PFSK-1 (cell line): ENCODE measurements around the gene TRPT1.
A peak's percentile ranks its signal among the peaks of the same experiment; 100 is the strongest.

ENCODE experiments used
- FOXP2 ChIP-seq: optimal IDR thresholded peaks from 2 replicates; pipeline ENCODE3; 2011; ENCODE audit warnings: borderline replicate concordance, control low read depth, inconsistent platforms; ENCODE audit not compliant: insufficient read depth; ENCODE audit errors: extremely low read length, extremely low read depth
- POLR2AphosphoS5 ChIP-seq: IDR thresholded peaks from 2 replicates; pipeline ENCODE4 v1.6.1; 2012; ENCODE audit warnings: low read depth, mild to moderate bottlenecking, control low read depth, low read length, moderate library complexity
- SIN3A ChIP-seq: IDR thresholded peaks from 2 replicates; pipeline ENCODE4 v1.6.1; 2012; ENCODE audit warnings: mild to moderate bottlenecking, low read length, moderate library complexity, borderline replicate concordance; ENCODE audit not compliant: insufficient read depth
- TAF1 ChIP-seq: IDR thresholded peaks from 2 replicates; pipeline ENCODE4 v1.6.1; 2012; ENCODE audit warnings: low read length, control low read depth, borderline replicate concordance; ENCODE audit not compliant: insufficient read depth
- TF ChIP-seq, protein P1 (sequence below), 2 experiments: IDR thresholded peaks; 2 replicates each; pipeline versions ENCODE4 v1.6.1 to v1.8.0; 2011 to 2012; ENCODE audit warnings: low read depth in 2 of 2, low read length in 2 of 2, control low read depth in 1 of 2, inconsistent platforms in 1 of 2, mild to moderate bottlenecking in 1 of 2, moderate library complexity in 1 of 2; ENCODE audit not compliant: insufficient read depth in 1 of 2

DNA sequence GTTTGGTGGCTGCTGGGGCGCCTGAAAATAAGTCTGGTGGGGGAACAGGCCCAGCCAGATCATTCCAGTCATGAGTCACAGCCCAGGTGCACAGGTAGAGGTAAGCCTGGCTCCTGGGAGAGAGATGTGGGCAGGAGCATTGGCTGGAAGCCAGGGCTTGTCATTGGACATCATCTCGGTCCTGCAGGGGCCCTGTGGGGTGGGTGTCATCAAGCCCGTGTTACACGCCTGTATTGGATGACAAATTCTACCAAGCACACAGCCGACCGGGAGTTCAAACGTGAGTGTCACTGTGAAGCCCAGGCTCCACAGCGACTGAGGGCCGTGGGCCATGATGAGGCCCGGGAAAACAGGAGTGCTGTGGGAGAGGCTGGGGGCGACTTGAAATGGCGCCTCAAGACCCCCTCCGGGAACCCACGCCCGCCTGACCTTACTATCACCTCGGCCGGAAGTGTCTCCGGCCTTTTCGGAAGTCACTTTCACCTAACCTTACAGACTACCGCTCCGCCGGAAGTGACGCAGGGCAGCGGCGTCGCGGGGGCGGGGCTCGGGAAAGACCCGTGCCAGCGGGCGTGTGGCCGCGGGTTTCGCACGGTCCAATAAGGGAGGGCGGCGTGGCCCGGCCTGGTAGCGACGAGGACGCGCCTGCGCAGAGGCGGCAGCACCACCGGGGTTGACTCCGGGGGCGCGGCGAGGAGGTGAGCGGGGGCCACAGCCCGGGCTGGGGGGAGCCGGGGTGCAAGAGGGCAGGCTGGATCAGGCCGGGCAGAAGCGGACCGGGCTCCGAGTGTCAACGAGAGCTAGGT, 14.7 kb upstream of the TRPT1 start, which contains the start of gene FKBP2:
- TF ChIP-seq, protein P1, sequence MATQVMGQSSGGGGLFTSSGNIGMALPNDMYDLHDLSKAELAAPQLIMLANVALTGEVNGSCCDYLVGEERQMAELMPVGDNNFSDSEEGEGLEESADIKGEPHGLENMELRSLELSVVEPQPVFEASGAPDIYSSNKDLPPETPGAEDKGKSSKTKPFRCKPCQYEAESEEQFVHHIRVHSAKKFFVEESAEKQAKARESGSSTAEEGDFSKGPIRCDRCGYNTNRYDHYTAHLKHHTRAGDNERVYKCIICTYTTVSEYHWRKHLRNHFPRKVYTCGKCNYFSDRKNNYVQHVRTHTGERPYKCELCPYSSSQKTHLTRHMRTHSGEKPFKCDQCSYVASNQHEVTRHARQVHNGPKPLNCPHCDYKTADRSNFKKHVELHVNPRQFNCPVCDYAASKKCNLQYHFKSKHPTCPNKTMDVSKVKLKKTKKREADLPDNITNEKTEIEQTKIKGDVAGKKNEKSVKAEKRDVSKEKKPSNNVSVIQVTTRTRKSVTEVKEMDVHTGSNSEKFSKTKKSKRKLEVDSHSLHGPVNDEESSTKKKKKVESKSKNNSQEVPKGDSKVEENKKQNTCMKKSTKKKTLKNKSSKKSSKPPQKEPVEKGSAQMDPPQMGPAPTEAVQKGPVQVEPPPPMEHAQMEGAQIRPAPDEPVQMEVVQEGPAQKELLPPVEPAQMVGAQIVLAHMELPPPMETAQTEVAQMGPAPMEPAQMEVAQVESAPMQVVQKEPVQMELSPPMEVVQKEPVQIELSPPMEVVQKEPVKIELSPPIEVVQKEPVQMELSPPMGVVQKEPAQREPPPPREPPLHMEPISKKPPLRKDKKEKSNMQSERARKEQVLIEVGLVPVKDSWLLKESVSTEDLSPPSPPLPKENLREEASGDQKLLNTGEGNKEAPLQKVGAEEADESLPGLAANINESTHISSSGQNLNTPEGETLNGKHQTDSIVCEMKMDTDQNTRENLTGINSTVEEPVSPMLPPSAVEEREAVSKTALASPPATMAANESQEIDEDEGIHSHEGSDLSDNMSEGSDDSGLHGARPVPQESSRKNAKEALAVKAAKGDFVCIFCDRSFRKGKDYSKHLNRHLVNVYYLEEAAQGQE (IDR thresholded peaks at IDR 0.05; ENCODE audit: insufficient read depth in 1 of 2, low read depth in 2 of 2, low read length in 2 of 2): peak in 1 of 2 experiments; percentile 4; a peak in 1 of 4 replicates
- TF ChIP-seq POLR2AphosphoS5 (peak; percentile 72), SIN3A (peak; percentile 48; the same call in 1 of the 2 replicates), TAF1 (peak; percentile 83; the same call in 1 of the 2 replicates), FOXP2 (no peak)
